K562 (cell line): ENCODE results near the gene KISS1. TPM values are rescaled to one million over a fixed set of nuclear protein-coding genes. Genes with fewer than 3 reads are reported as not detected.

Experiments used
- ATAC-seq: fragments of 200-7000 bp; cut with Tn5 transposase; 3 replicates; pipeline ENCODE4 v1.9.1; 2020; ENCODE audit warnings: moderate library complexity
- BruUV-seq: library from RNA; stranded (reverse); fragments of 400-500 nt; replicated peaks from 2 replicates; lab custom pipeline; 2021; lab: Mats Ljungman, UMichigan
- CTCF ChIA-PET: fragments of 300-600 bp; formaldehyde crosslinking; extraction: SDS; loops from one replicate; lab custom pipeline; 2021; ENCODE audit warnings: low intra/inter-chr PET ratio; lab: Yijun Ruan, JAX
- POLR2A ChIA-PET: fragments of 300-600, 350-650 bp; sonication (Branson Sonifier 250); formaldehyde crosslinking; extraction: SDS; loops from one replicate; lab custom pipeline; 2021; ENCODE audit warnings: antibody characterized with exemption, inconsistent platforms; lab: Yijun Ruan, JAX
- DNase-seq, 4 experiments: peaks; one replicate each; pipeline versions ENCODE4 v3.0.0 to v3.0.0-alpha.2; 2011 to 2018; ENCODE audit warnings: low spot score in 3 of 4, mixed read lengths in 3 of 4; ENCODE audit errors: extremely low read depth in 1 of 4
- FAIRE-seq: peaks from 2 replicates; lab custom pipeline; 2011; peaks lifted over from hg19 to GRCh38; lab: Jason Lieb, UNC
- H2AFZ ChIP-seq: 2 replicates; pipeline ENCODE4 v1.6.0; 2011; ENCODE audit warnings: low read depth, low read length, control low read depth, inconsistent platforms
- H3K27ac ChIP-seq: fragments of 200-600 bp; 3 replicates; pipeline ENCODE4 v1.8.0; 2011; ENCODE audit warnings: low read depth, mild to moderate bottlenecking, control low read depth, inconsistent platforms, low read length, moderate library complexity, mixed read lengths; ENCODE audit errors: extremely low read depth
- H3K27me3 ChIP-seq, 2 experiments: fragments of 300-600 bp in 1 of 2; 2 replicates in 1 of 2; 3 replicates in 1 of 2; pipeline versions ENCODE4 v1.6.0 to v1.8.0; 2011; ENCODE audit warnings: inconsistent platforms in 2 of 2, low read length in 2 of 2, mild to moderate bottlenecking in 1 of 2, mixed read lengths in 1 of 2, moderate library complexity in 1 of 2; ENCODE audit not compliant: control insufficient read depth in 2 of 2, insufficient read depth in 2 of 2
- H3K36me3 ChIP-seq: fragments of 300-600 bp; 3 replicates; pipeline ENCODE4 v1.8.0; 2011; ENCODE audit warnings: mild to moderate bottlenecking, low read length, inconsistent platforms; ENCODE audit not compliant: control insufficient read depth, insufficient read depth
- H3K4me1 ChIP-seq, 2 experiments: fragments of 200-600 bp in 1 of 2; replicated peaks in 1 of 2; 2 replicates in 1 of 2; 3 replicates in 1 of 2; pipeline versions ENCODE4 v1.5.1 to v1.8.0; 2011; ENCODE audit warnings: inconsistent platforms in 2 of 2, low read length in 2 of 2, mild to moderate bottlenecking in 1 of 2, mixed read lengths in 1 of 2, moderate library complexity in 1 of 2; ENCODE audit not compliant: control insufficient read depth in 2 of 2, insufficient read depth in 2 of 2
- H3K4me2 ChIP-seq: 2 replicates; pipeline ENCODE4 v1.6.1; 2011; ENCODE audit warnings: low read length, control low read depth, inconsistent platforms, mixed read lengths; ENCODE audit not compliant: insufficient read depth
- H3K4me3 ChIP-seq: fragments of 200-600 bp; sonication (generic), shearing (Covaris generic); 2 replicates; pipeline ENCODE4 v1.5.1; 2016; ENCODE audit warnings: control low read depth, inconsistent platforms
- H3K79me2 ChIP-seq: fragments of 200-600 bp; 3 replicates; pipeline ENCODE4 v1.8.0; 2011; ENCODE audit warnings: low read length, inconsistent platforms; ENCODE audit not compliant: control insufficient read depth, insufficient read depth
- H3K9ac ChIP-seq, 2 experiments: 2 replicates each; pipeline versions ENCODE4 v1.6.0 to v1.6.1; 2011; ENCODE audit warnings: low read depth in 2 of 2, low read length in 2 of 2, control low read depth in 1 of 2, inconsistent platforms in 1 of 2, mild to moderate bottlenecking in 1 of 2, mixed read lengths in 1 of 2; ENCODE audit not compliant: insufficient read depth in 1 of 2
- H3K9me1 ChIP-seq: one replicate; pipeline ENCODE4 v1.6.0; 2011; ENCODE audit warnings: inconsistent platforms, mild to moderate bottlenecking, low read length, moderate library complexity; ENCODE audit not compliant: control insufficient read depth, insufficient read depth
- H3K9me3 ChIP-seq: replicated peaks from 2 replicates; pipeline ENCODE4 v1.5.1; 2011; ENCODE audit warnings: low read depth, low read length, inconsistent platforms; ENCODE audit not compliant: control insufficient read depth, insufficient read depth
- H4K20me1 ChIP-seq: replicated peaks from 2 replicates; pipeline ENCODE4 v1.6.1; 2011; ENCODE audit warnings: low read length, inconsistent platforms, mixed read lengths; ENCODE audit not compliant: control insufficient read depth, insufficient read depth
- ELF2 ChIP-seq: fragments of 250-450 bp; sonication (Bioruptor Pico); IDR thresholded peaks from 2 replicates; pipeline ENCODE4 v1.5.0; 2021; ENCODE audit warnings: mild to moderate bottlenecking
- FOXK2 ChIP-seq, 2 experiments: fragments of 450-650 bp; IDR thresholded peaks in 1 of 2; conservative IDR thresholded peaks in 1 of 2; 2 replicates each; pipeline ENCODE4 v1.6.1; 2016; ENCODE audit warnings: low read depth in 2 of 2, mild to moderate bottlenecking in 1 of 2
- PHF20 ChIP-seq: fragments of 450-650 bp; IDR thresholded peaks from 2 replicates; pipeline ENCODE4 v1.6.1; 2018; ENCODE audit not compliant: partially characterized antibody
- RFX1 ChIP-seq: fragments of 450-650 bp; IDR thresholded peaks from 2 replicates; pipeline ENCODE4 v1.6.1; 2016; ENCODE audit warnings: mild to moderate bottlenecking, moderate library complexity
- RREB1 ChIP-seq: fragments of 250-450 bp; sonication (Bioruptor Pico); IDR thresholded peaks from 2 replicates; pipeline ENCODE4 v1.4.0; 2020
- ZBTB49 ChIP-seq: sonication (generic); formaldehyde crosslinking; IDR thresholded peaks from 2 replicates; pipeline ENCODE4 v1.8.0; 2022; ENCODE audit warnings: missing genetic modification reagents, mild to moderate bottlenecking, borderline replicate concordance
- ZNF121 ChIP-seq: sonication (generic); formaldehyde crosslinking; conservative IDR thresholded peaks from 2 replicates; pipeline ENCODE4 v1.8.0; 2022; ENCODE audit warnings: missing genetic modification reagents
- WGBS: fragments of 100-300 bp; shearing (Covaris generic); methylation state at CpG from one replicate; pipeline ENCODE4 v1.1.6; 2016; ENCODE audit warnings: low coverage, mixed read lengths; ENCODE audit not compliant: insufficient coverage; ENCODE audit errors: missing lambda C conversion rate; 5-methylcytosine and 5-hydroxymethylcytosine counted together
- in situ Hi-C: fragments of 300-500 bp; cut with MboI; formaldehyde crosslinking; loops from 4 replicates; pipeline ENCODE4 v1.15.0; 2018; ENCODE audit warnings: inconsistent platforms, mixed read lengths
- intact Hi-C: fragments of 100-400 bp; cut with micrococcal nuclease; formaldehyde crosslinking; loops from 2 replicates; pipeline ENCODE4 v1.14.2; 2022
- polyA plus RNA-seq, 8 experiments: library from polyadenylated mRNA; depleted of rRNA in 4 of 8; stranded (reverse) in 5 of 8; unstranded in 3 of 8; fragments of >200 nt; fragmentation: Nextera tagmentation in 2 of 8; fragmentation: Illumina TruSeq in 1 of 8; extraction: Ambion mirVana in 2 of 8; extraction: Trizol in 1 of 8; gene quantifications; 2 replicates each; pipeline versions ENCODE4 v1.2.1 to v1.2.3, GENCODE V29; 2011 to 2014; ENCODE audit warnings: inconsistent platforms in 1 of 8, missing spikeins in 1 of 8
- total RNA-seq, 7 experiments: library from RNA; depleted of rRNA in 6 of 7; stranded (reverse); fragments of >200 nt in 6 of 7; fragmentation: Illumina TruSeq in 2 of 7; extraction: Trizol in 2 of 7; gene quantifications; 2 replicates each; pipeline versions ENCODE4 v1.2.1 to v1.2.3, GENCODE V29; 2011 to 2021; ENCODE audit warnings: low replicate concordance in 1 of 7
- TF ChIP-seq, protein P1 (sequence below): fragments of 450-650 bp; formaldehyde crosslinking; IDR thresholded peaks from 2 replicates; pipeline ENCODE4 v1.4.0; 2020; ENCODE audit warnings: mild to moderate bottlenecking, moderate library complexity

The KISS1 gene
- total and polyA plus RNA-seq, 9 of the 15 experiments (the other 6 are each of a cell fraction or from before 2014, with no cell fraction given): 0.31 TPM; not detected in 8

DNA sequence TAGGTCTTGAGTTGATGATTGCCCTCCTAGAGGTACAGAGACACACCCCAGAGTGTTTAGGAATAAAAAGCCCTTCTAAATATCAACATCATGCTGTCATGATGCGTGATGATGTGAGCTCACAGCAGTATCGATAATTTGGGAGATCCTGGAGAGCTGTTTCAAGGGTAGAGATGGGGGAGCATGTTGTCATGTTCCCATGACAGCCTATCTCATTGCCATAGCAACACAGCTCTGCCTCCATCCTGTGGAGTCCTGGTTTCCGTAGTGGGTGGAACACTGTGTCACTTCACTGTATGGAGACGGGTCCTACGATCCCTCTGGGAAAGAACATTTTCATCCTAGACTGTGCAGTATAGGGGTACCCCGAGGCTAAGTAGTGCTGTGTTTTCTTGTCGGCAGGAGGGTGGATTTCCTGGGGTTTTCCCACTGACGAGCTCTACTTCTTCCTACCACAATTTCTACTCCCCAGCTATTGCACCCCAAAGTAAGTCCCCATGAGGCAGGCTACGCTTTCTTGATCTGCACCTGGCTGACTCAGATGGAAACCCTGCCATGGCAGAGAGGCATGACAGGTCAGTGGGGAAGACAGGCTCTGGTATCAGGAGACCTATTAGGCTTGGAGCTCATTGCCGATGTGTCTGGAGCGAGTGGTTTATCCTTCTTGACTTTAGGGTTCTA, 7.2 kb downstream of the KISS1 start:
- peak; percentile 32 for FAIRE-seq
- Histone ChIP-seq H3K9ac (no peak overlapping the region), H3K79me2 (no peaks in the 10 kb centered on the region), H2AFZ (no peak overlapping the region), H3K4me1 (peaks cover 4 to 5% of the 10 kb centered on the region in 2 experiments; a peak in 3 of 5 replicates), H3K9me1 (no peaks in the 10 kb centered on the region), H3K27ac (no peak overlapping the region), H3K9me3 (no peaks in the 10 kb centered on the region), H3K4me3 (no peak overlapping the region), H3K36me3 (no peaks in the 10 kb centered on the region), H3K4me2 (no peak overlapping the region), H4K20me1 (0 out of 2 replicates have a peak, but pooled peaks cover 4% of the 10 kb centered on the region), H3K27me3 (peaks cover 41 to 66% of the 10 kb centered on the region in 2 experiments)
- intact Hi-C loops: no loop called here
- DNase-seq: no peak
- TF ChIP-seq PHF20 (no peak), RREB1 (0 out of 2 replicates have a peak, but pooled peaks have one; percentile 23), FOXK2 (conservative IDR thresholded peaks at IDR 0.05 in 1 of 2, IDR thresholded peaks at IDR 0.05 in 1 of 2; ENCODE audit: low read depth in 2 of 2) (no peak), RFX1 (peak; percentile 79), ZBTB49 (CRISPR knock-in tag) (no peak), ELF2 (no peak), ZNF121 (CRISPR knock-in tag) (no peak)
- TF ChIP-seq, protein P1, sequence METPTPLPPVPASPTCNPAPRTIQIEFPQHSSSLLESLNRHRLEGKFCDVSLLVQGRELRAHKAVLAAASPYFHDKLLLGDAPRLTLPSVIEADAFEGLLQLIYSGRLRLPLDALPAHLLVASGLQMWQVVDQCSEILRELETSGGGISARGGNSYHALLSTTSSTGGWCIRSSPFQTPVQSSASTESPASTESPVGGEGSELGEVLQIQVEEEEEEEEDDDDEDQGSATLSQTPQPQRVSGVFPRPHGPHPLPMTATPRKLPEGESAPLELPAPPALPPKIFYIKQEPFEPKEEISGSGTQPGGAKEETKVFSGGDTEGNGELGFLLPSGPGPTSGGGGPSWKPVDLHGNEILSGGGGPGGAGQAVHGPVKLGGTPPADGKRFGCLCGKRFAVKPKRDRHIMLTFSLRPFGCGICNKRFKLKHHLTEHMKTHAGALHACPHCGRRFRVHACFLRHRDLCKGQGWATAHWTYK (CRISPR knock-in tag): no peak
- 2% methylated on average over 11 of the region's 11 CpGs for WGBS
- no TSS peak for BruUV-seq
- ChIA-PET POLR2A (interaction anchor here (0.6 kb wide), 2 partner anchors 29 to 853 kb away, joined by 3 read pairs; no protein-coding TSS in a partner anchor), CTCF (no interaction called here)
- in situ Hi-C loops: no loop called here
- ATAC-seq: no peak
